Muscle of arm (tissue), 12 donors: ENCODE results near the gene ZDHHC14. TPM values are rescaled to one million over a fixed set of nuclear protein-coding genes. Genes with fewer than 3 reads are reported as not detected.
A peak's percentile ranks its signal among the peaks of the same experiment; 100 is the strongest.

Experiments
- DNase-seq: peaks from one replicate; pipeline ENCODE4 v3.0.0-alpha.2; 2013
- polyA plus RNA-seq, 12 donors: library from polyadenylated mRNA; unstranded; fragments of 120-200 nt; gene quantifications; one replicate each; pipeline ENCODE4 v1.2.1, GENCODE V29; 2013; ENCODE audit not compliant: insufficient read length in 12 of 12

The ZDHHC14 gene
- polyA plus RNA-seq, 12 donors = 3.9 to 12.8 (median 6.6) TPM; not detected in 1

- no peak for DNase-seq
Measured at GRCh38 chr6:157615951-157616350, 235.0 kb downstream of the ZDHHC14 start.

- DNase-seq = no peak
Measured at GRCh38 chr6:157620944-157621343, 240.0 kb downstream of the ZDHHC14 start.

GRCh38 chr6:157621406-157621805 lies 240.4 kb downstream of the ZDHHC14 start:
- peak; percentile 81 for DNase-seq

- no peak for DNase-seq
Measured at GRCh38 chr6:157622427-157622826, 241.4 kb downstream of the ZDHHC14 start.

- DNase-seq = no peak
Measured at GRCh38 chr6:157625111-157625510, 244.1 kb downstream of the ZDHHC14 start.

GRCh38 chr6:157625764-157626163 lies 244.8 kb downstream of the ZDHHC14 start:
- no peak for DNase-seq

GRCh38 chr6:157627195-157627966 lies 246.4 kb downstream of the ZDHHC14 start:
- no peak for DNase-seq

GRCh38 chr6:157628463-157628862 lies 247.5 kb downstream of the ZDHHC14 start:
- no peak for DNase-seq

GRCh38 chr6:157629220-157629619 lies 248.2 kb downstream of the ZDHHC14 start:
- no peak for DNase-seq

GRCh38 chr6:157630463-157631080 lies 249.6 kb downstream of the ZDHHC14 start:
- DNase-seq = no peak

- no peak for DNase-seq
Measured at GRCh38 chr6:157631412-157631811, 250.4 kb downstream of the ZDHHC14 start.

GRCh38 chr6:157631838-157632614 lies 251.0 kb downstream of the ZDHHC14 start:
- no peak for DNase-seq

GRCh38 chr6:157632821-157633220 lies 251.8 kb downstream of the ZDHHC14 start:
- peak; percentile 57 for DNase-seq

GRCh38 chr6:157634546-157634945 lies 253.6 kb downstream of the ZDHHC14 start:
- no peak for DNase-seq

- DNase-seq = no peak
Measured at GRCh38 chr6:157635388-157636244, 254.6 kb downstream of the ZDHHC14 start.

- DNase-seq = no peak
Measured at GRCh38 chr6:157637516-157637915, 256.5 kb downstream of the ZDHHC14 start.

GRCh38 chr6:157637941-157638662 lies 257.1 kb downstream of the ZDHHC14 start:
- no peak for DNase-seq

- no peak for DNase-seq
Measured at GRCh38 chr6:157638779-157639178, 257.8 kb downstream of the ZDHHC14 start.

- DNase-seq = no peak
Measured at GRCh38 chr6:157640746-157641451, 259.9 kb downstream of the ZDHHC14 start.

GRCh38 chr6:157641837-157642236 lies 260.8 kb downstream of the ZDHHC14 start:
- no peak for DNase-seq
